ACC112 (cell line): Measurements from ENCODE around the gene ADAMTS1.
"Not testable (repeated sequence)": the region's sequence is repeated elsewhere in the genome, so short reads cannot be mapped to it uniquely, and the experiment has no call there.

Source experiments
- H2AFZ ChIP-seq: fragments of 200-600 bp; sonication (generic); one replicate; pipeline ENCODE4 v1.6.0; 2017; ENCODE audit warnings: antibody characterized with exemption, low read length; ENCODE audit not compliant: unreplicated experiment
- H3K27ac ChIP-seq: fragments of 200-600 bp; sonication (generic); 2 replicates; pipeline ENCODE4 v1.5.1; 2014; ENCODE audit warnings: low read depth, mild to moderate bottlenecking, antibody characterized with exemption, low read length, moderate library complexity
- H3K27me3 ChIP-seq: fragments of 200-600 bp; sonication (generic); 2 replicates; pipeline ENCODE4 v1.6.1; 2014; ENCODE audit warnings: mild to moderate bottlenecking, antibody characterized with exemption, low read length, moderate library complexity, mixed read lengths; ENCODE audit not compliant: insufficient read depth
- H3K36me3 ChIP-seq: fragments of 200-600 bp; sonication (generic); 2 replicates; pipeline ENCODE4 v1.6.1; 2016; ENCODE audit warnings: mild to moderate bottlenecking, antibody characterized with exemption, low read length, moderate library complexity, mixed read lengths; ENCODE audit not compliant: insufficient read depth
- H3K4me1 ChIP-seq: fragments of 200-600 bp; sonication (generic); one replicate; pipeline ENCODE4 v1.6.1; 2016; ENCODE audit warnings: low read length, mixed read lengths; ENCODE audit not compliant: insufficient read depth, unreplicated experiment, control insufficient read depth
- H3K4me3 ChIP-seq: fragments of 200-600 bp; sonication (generic); 2 replicates; pipeline ENCODE4 v1.5.1; 2014; ENCODE audit warnings: mild to moderate bottlenecking, low read depth, low read length
- H3K79me2 ChIP-seq: fragments of 200-600 bp; sonication (generic); one replicate; pipeline ENCODE4 v1.6.0; 2016; ENCODE audit warnings: low read length; ENCODE audit not compliant: control insufficient read depth, unreplicated experiment, insufficient read depth

Gene ADAMTS1

DNA sequence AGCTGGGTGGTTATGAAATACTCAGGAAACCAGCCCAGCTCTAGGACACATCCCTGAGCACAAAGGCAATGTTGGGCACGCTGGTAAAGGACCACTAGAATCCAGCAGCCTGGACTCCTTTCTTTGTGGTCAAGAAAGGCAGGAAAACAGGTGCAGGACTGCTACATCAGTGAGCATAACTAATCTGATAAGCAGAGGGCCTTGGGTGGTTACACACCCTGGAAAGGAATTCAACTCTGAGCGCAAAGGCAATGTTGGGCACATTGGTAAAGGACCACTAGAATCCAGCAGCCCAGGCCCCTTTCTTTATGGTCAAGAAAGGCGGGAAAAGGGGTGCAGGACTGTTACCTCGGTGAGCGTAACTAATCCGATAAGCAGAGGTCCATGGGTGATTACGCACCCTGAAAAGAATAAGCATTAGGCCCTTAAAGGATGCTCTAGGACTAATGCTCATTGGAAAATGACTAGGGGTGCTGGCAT is 11.7 kb upstream of the ADAMTS1 start:
- H3K27ac ChIP-seq, H3K79me2 ChIP-seq, H3K4me3 ChIP-seq, H3K4me1 ChIP-seq, H3K27me3 ChIP-seq, H2AFZ ChIP-seq, H3K36me3 ChIP-seq: not testable (repeated sequence)

DNA sequence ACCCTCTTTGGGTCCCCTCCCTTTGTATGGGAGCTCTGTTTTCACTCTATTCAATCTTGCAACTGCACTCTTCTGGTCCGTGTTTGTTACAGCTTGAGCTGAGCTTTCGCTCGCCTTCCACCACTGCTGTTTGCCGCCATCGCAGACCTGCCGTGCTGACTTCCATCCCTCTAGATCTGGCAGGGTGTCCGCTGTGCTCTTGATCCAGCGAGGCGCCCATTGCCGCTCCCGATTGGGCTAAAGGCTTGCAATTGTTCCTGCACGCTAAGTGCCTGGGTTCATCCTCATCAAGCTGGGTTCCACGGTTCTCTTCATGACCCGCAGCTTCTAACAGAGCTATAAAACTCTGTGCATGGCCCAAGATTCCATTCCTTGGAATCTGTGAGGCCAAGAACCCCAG is 9.5 kb upstream of the ADAMTS1 start:
- not testable (repeated sequence) for H3K27me3 ChIP-seq, H3K27ac ChIP-seq, H2AFZ ChIP-seq, H3K4me1 ChIP-seq, H3K36me3 ChIP-seq, H3K4me3 ChIP-seq, H3K79me2 ChIP-seq

GRCh38 chr21:26852423-26852822 is 7.2 kb upstream of the ADAMTS1 start:
- H3K79me2 ChIP-seq = no peaks in the 10 kb centered on the region
- no peak overlapping the region for H3K4me3 ChIP-seq
- peaks cover under 1% of the 10 kb centered on the region for H3K4me1 ChIP-seq
- no peaks in the 10 kb centered on the region for H3K36me3 ChIP-seq
- H2AFZ ChIP-seq = no peak overlapping the region
- no peak overlapping the region for H3K27ac ChIP-seq
- no peaks in the 10 kb centered on the region for H3K27me3 ChIP-seq

DNA sequence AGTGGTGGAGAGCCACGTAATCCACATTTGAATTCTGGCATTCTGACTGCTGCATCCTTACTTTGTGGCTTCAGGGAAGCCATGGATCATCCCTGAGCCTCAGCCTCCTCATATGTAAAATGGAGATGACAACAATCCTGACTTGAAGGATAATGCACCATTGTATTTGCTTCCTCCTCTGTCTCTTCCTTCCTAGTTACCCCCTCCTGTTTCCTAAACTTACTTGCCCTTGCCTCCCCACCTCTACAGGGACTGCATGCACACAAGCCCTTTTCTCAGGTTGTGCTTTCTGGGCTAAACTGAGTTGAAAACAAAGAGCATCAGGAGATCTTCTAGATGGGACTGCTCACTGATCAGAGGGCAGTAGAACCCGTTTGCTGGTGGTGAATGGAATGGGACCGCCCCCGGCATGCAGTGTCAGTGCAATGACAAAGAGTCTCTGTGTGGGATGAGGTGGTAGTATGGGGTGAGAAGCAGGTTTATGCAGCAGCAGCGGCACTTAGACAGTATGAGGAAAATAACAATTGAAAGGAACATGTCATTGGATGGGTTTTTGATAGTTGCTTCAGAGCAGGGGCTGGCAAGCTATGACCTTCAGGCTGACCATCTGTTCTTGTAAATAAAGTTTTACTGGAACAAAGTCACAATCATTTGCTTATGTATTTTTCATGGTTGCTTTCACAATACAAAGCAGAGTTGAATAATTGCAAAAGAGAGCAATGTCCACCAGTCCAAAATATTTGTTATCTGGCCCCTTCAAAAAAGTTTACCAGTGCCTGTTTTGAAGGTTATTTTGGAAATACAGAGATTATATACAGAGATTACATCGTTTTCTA is 6.1 kb upstream of the ADAMTS1 start:
- H3K27me3 ChIP-seq = no peaks in the 10 kb centered on the region
- no peak overlapping the region for H2AFZ ChIP-seq
- no peak overlapping the region for H3K27ac ChIP-seq

GRCh38 chr21:26850116-26850643 is 5.0 kb upstream of the ADAMTS1 start:
- H3K27ac ChIP-seq = peak overlapping the region; percentile 45
- no peaks in the 10 kb centered on the region for H3K79me2 ChIP-seq
- H3K4me1 ChIP-seq = peaks cover 5% of the 10 kb centered on the region
- no peak overlapping the region for H2AFZ ChIP-seq
- H3K36me3 ChIP-seq = no peaks in the 10 kb centered on the region
- no peaks in the 10 kb centered on the region for H3K27me3 ChIP-seq
- peak overlapping the region; percentile 60 for H3K4me3 ChIP-seq

More for the DNA sequence above, 6.1 kb upstream of the ADAMTS1 start:
- H3K4me3 ChIP-seq = no peak overlapping the region
- H3K79me2 ChIP-seq = no peaks in the 10 kb centered on the region
- peaks cover 5% of the 10 kb centered on the region for H3K4me1 ChIP-seq
- H3K36me3 ChIP-seq = no peaks in the 10 kb centered on the region

- Histone ChIP-seq H3K4me1 (peaks cover 5% of the 10 kb centered on the region), H3K36me3 (no peaks in the 10 kb centered on the region), H2AFZ (no peak overlapping the region), H3K27ac (peak overlapping the region; percentile 45), H3K4me3 (peak overlapping the region; percentile 60), H3K79me2 (peaks cover 5% of the 10 kb centered on the region), H3K27me3 (no peaks in the 10 kb centered on the region)
These were observed 4.4 kb upstream of the ADAMTS1 start for GRCh38 chr21:26849428-26850115.

GRCh38 chr21:26847921-26848320 is 2.7 kb upstream of the ADAMTS1 start:
- peaks cover 5% of the 10 kb centered on the region for H3K4me1 ChIP-seq
- no peak overlapping the region for H3K4me3 ChIP-seq
- no peaks in the 10 kb centered on the region for H3K36me3 ChIP-seq
- H3K27me3 ChIP-seq = no peaks in the 10 kb centered on the region
- H3K79me2 ChIP-seq = peaks cover 21% of the 10 kb centered on the region
- H3K27ac ChIP-seq = no peak overlapping the region
- no peak overlapping the region for H2AFZ ChIP-seq

- Histone ChIP-seq H2AFZ (peak overlapping the region; percentile 91), H3K4me3 (peak overlapping the region; percentile 80), H3K4me1 (peaks cover 9% of the 10 kb centered on the region), H3K36me3 (peaks cover 8% of the 10 kb centered on the region), H3K27me3 (no peaks in the 10 kb centered on the region), H3K27ac (peak overlapping the region; percentile 81), H3K79me2 (peaks cover 29% of the 10 kb centered on the region)
These were observed 1.8 kb upstream of the ADAMTS1 start for GRCh38 chr21:26847002-26847401.

GRCh38 chr21:26846036-26846931 is 1.1 kb upstream of the ADAMTS1 start:
- H3K27ac ChIP-seq = peak overlapping the region; percentile 81
- H3K4me1 ChIP-seq = peaks cover 15% of the 10 kb centered on the region
- peaks cover 33% of the 10 kb centered on the region for H3K79me2 ChIP-seq
- H3K4me3 ChIP-seq = peak overlapping the region; percentile 80
- no peaks in the 10 kb centered on the region for H3K27me3 ChIP-seq
- peak overlapping the region; percentile 91 for H2AFZ ChIP-seq
- H3K36me3 ChIP-seq = peaks cover 14% of the 10 kb centered on the region

GRCh38 chr21:26845759-26846035 is 488 bp upstream of the ADAMTS1 start:
- Histone ChIP-seq H2AFZ (peak overlapping the region; percentile 53), H3K4me1 (peaks cover 16% of the 10 kb centered on the region), H3K36me3 (peaks cover 14% of the 10 kb centered on the region), H3K4me3 (peak overlapping the region; percentile 80), H3K27ac (peak overlapping the region; percentile 81), H3K27me3 (no peaks in the 10 kb centered on the region), H3K79me2 (peaks cover 33% of the 10 kb centered on the region)
